NCI-H146 treated with DMSO at 0.1 percent for 48 hours (cell line): ENCODE measurements around the gene PRAME.
"Not testable (repeated sequence)": the region's sequence is repeated elsewhere in the genome, so short reads cannot be mapped to it uniquely, and the experiment has no call there.

ENCODE experiments used
- DNase-seq: peaks from one replicate; lab custom pipeline; 2025; ENCODE audit not compliant: unreplicated experiment; lab: John Stamatoyannopoulos, UW

PRAME gene

GRCh38 chr22:22552630-22553029 lies 6.4 kb downstream of the PRAME start:
- DNase-seq, result peak; percentile 2

DNA sequence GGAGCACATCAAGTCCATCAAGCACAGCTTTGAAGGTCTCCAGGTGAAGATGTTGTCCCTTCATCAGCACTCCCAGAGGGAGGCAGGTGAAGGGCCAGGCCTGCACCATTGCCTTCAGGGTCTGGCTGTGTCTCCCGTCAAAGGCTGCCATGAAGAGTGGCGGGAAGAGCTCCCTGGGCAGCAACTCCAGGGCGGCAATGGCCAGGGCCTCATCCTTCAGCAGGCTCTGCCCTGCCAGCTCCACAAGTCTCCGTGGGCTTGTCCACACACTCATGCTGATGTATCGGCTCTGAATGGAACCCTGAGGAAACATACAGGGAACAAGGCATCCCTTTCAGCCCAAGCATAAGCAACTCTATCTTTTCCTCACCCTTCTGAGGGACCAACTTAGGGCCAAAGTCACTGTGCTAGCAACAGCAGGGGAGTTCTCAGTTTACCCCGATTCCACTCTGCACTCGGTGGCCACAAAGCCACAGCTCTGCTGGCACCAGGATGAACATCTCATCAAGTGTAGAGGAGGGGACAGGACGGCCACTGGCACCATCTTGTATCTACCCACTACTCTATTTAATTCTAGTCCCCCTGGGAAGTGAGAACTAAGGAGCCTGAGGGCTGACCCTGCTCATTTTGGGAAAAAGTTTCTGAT lies 8.2 kb downstream of the PRAME start:
- no peak for DNase-seq

GRCh38 chr22:22548910-22549309 lies 10.2 kb downstream of the PRAME start:
- DNase-seq, result no peak

- no peak for DNase-seq
Observed at GRCh38 chr22:22548317-22548716, 10.7 kb downstream of the PRAME start.

- DNase-seq, result no peak
Observed at GRCh38 chr22:22547692-22548300, 11.3 kb downstream of the PRAME start.

GRCh38 chr22:22547226-22547625 lies 11.8 kb downstream of the PRAME start:
- DNase-seq, result no peak

- no peak for DNase-seq
Observed at GRCh38 chr22:22546490-22546889, 12.6 kb downstream of the PRAME start.

- no peak for DNase-seq
Observed at GRCh38 chr22:22545084-22545483, 14.0 kb downstream of the PRAME start.

GRCh38 chr22:22538226-22538989 lies 20.7 kb downstream of the PRAME start:
- DNase-seq, result no peak

DNA sequence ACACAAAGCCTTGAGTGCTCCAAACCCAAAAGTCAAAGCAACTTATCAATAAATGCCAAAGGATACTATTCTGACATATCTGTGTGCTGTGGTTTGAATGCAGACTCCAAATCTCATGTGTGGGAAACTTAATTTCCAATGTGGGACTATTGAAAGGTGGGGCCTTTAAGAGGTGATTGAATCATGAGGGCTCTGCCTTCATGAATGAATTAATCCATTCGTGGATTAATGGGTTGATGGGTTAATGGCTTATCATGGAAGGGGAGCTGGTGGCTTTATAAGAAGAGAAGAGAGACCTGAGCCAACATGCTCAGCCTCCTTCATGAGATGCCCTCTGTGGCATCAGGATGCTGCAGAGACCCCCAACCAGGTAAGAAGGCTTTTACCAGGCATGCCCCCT lies 22.1 kb downstream of the PRAME start:
- DNase-seq, result no peak

DNA sequence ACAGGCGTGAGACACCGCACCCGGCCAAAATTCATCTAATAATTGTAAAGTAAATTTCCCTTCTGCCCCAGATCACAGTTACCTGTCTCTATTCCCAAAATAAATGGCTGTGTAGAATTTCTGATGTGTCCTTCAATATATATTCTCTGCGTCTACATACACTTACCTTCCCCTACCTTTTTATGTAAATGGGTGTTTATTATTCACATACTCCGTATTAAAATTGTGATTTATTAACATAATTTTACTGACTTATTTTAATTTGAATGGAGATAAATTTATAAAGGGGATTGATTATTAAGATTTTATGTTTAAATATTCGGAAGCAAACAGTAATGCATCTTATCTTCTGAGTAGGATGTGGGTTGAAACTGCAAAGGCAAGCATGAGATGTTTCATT lies 22.6 kb downstream of the PRAME start:
- DNase-seq, result no peak

GRCh38 chr22:22535662-22536061 lies 23.4 kb downstream of the PRAME start:
- no peak for DNase-seq

DNA sequence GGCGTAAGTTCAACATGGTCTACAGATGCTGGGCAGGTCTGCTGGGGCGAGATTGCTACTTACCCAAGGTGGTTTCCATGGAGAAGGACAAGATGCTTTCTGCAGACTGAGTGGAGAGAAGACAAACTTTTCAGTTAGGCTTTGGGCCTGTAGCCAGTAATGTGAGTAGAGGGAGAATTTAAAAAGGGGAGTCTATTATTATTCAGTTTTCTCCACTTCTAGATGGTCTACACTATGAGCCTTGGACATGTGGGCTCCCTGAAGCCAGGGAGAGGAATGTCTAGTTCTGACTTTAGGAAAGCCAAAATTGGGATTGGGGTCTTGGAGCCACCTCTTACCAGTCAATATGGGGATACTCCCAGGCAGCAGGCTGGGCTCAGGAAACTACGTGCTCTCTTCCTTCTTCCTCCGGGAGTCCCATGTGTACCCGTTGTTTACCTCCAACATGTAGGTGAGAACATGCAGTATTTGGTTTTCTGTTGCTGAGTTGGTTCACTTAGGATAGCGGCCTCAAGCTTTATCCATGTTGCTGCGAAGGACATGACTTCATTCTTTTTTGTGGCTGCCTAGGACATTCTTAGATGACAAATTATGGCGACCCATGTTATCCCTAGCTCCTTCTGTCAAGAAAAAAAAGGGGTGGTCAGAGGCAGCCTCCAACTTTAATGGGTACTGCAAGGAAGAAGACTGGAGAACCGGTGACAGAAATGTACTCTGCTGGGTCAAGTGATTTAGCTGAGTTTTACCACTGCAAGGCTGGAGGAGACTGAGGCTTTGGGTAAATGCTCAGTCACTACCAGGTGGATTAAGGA lies 24.3 kb downstream of the PRAME start:
- DNase-seq, result no peak

DNA sequence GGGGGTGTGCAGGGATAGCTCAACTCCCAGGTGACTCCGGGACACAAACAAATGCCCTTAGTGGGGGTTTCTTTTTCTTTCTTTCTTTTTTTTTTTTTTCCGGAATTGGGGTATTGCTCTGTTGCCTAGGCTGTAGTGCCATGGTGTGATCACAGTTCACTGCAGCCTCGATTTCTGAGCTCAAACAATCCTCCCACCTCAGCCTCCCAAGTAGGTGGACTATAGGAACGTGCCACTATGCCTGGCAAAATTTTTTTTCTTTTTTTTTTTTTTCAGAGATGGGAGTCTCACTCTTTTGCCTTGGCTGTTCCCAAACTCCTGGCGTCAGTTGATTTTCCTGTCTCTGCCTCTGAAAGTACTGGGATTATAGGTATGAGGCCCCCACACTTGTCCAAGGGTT lies 25.2 kb downstream of the PRAME start:
- DNase-seq, result no peak

- no peak for DNase-seq
Observed at GRCh38 chr22:22533417-22533816, 25.6 kb downstream of the PRAME start.

DNA sequence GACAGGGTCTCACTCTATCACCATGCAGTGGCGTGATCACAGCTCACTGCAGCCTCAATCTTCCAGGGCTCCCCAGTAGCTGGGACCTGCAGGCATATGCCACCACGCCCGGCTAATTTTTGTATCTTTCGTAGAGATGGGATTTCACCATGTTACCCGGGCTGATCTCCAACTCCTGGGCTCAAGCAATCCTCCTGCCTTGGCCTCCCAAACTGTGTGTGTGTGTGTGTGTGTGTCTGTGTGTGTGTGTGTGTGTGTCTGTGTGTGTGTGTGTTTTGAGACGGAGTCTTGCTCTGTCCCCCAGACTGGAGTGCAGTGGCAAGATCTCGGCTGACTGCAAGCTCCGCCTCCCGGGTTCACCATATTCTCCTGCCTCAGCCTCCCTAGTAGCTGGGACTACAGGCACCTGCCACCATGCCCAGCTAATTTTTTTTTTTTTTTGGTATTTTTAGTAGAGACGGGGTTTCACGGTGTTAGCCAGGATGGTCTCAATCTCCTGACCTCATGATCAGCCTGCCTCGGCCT lies 26.5 kb downstream of the PRAME start:
- DNase-seq, result not testable (repeated sequence)

- no peak for DNase-seq
Observed at GRCh38 chr22:22531770-22532546, 27.1 kb downstream of the PRAME start.

DNA sequence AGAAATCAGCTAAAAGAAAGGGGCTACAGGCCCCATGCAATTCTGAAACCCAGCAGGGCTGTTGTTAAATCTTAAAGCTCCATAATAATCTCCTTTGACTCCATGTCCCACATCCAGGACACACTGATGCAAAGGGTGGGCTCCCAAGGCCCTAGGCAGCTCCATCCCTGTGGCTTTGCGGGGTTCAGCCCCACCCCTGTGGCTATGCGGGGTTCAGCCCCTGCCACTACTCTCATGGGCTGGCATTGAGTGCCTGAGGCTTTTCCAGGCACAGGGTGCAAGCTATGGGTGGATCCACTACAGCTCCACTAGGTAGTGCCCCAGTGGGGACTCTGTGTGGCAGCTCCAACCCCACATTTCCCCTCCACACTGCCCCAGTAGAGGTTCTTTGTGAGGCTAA lies 30.3 kb downstream of the PRAME start:
- no peak for DNase-seq

DNA sequence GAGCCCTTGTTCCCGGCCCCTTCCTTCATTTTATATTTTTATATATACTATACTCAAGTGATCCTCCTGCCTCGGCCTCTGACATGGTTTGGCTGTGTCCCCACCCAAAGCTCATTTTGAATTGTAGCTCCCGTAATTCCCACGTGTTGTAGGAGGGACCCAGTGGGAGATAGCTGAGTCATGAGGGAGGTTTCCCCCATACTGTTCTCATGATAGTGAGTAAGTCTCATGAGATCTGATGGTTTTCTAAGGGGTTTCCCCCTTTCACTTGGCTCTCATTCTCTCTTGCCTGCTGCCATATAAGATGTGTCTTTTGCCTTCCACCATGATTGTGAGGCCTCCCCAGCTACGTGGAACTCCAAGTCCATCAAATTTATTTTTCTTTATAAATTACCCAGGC lies 31.8 kb downstream of the PRAME start:
- DNase-seq, result no peak

- no peak for DNase-seq
Observed at GRCh38 chr22:22526125-22526912, 32.7 kb downstream of the PRAME start.
